Activated naive CD8-positive, alpha-beta T cell treated with anti-CD3 and anti-CD28 coated beads, Interleukin-2, amount 50 U/mL, for 16 hours (primary cell): ENCODE results near the gene CHRM5.

Experiments
- DNase-seq: peaks from one replicate; pipeline ENCODE4 v3.0.0-alpha.2; 2020; ENCODE audit warnings: low read depth, low spot score

The CHRM5 gene

GRCh38 chr15:33968224-33968623 is at the start of gene CHRM5:
Gene CHRM5, plus strand, starts transcription at chr15:33968497. Its CDS starts 94,221 bp downstream, at chr15:34062718.
- DNase-seq, result no peak

GRCh38 chr15:33923446-33923845 is 44.9 kb upstream of the CHRM5 start:
- DNase-seq, result no peak

- DNase-seq, result no peak
Observed at GRCh38 chr15:33926260-33926659, 42.0 kb upstream of the CHRM5 start.

GRCh38 chr15:33932734-33933133 is 35.6 kb upstream of the CHRM5 start:
- no peak for DNase-seq

- DNase-seq, result no peak
Observed at GRCh38 chr15:33934396-33934795, 33.9 kb upstream of the CHRM5 start.

- DNase-seq, result no peak
Observed at GRCh38 chr15:33934921-33935320, 33.4 kb upstream of the CHRM5 start.

GRCh38 chr15:33941279-33942063 is 26.8 kb upstream of the CHRM5 start:
- no peak for DNase-seq

- no peak for DNase-seq
Observed at GRCh38 chr15:33946152-33946551, 22.1 kb upstream of the CHRM5 start.

- DNase-seq, result no peak
Observed at GRCh38 chr15:33955945-33956344, 12.4 kb upstream of the CHRM5 start.

GRCh38 chr15:33956397-33956796 is 11.9 kb upstream of the CHRM5 start:
- DNase-seq, result no peak

GRCh38 chr15:33959844-33960548 is 8.3 kb upstream of the CHRM5 start:
- no peak for DNase-seq

GRCh38 chr15:33960549-33960935 is 7.8 kb upstream of the CHRM5 start:
- no peak for DNase-seq

GRCh38 chr15:33963831-33964664 is 4.2 kb upstream of the CHRM5 start:
- DNase-seq, result no peak

- DNase-seq, result no peak
Observed at GRCh38 chr15:33964665-33965040, 3.6 kb upstream of the CHRM5 start.

GRCh38 chr15:33968821-33969220 is 524 bp downstream of the CHRM5 start:
- DNase-seq, result no peak

- DNase-seq, result no peak
Observed at GRCh38 chr15:33971811-33972210, 3.5 kb downstream of the CHRM5 start.

- no peak for DNase-seq
Observed at GRCh38 chr15:33975022-33975565, 6.8 kb downstream of the CHRM5 start.

- no peak for DNase-seq
Observed at GRCh38 chr15:33980159-33980558, 11.9 kb downstream of the CHRM5 start.

- no peak for DNase-seq
Observed at GRCh38 chr15:33982516-33982915, 14.2 kb downstream of the CHRM5 start.

GRCh38 chr15:33985287-33985686 is 17.0 kb downstream of the CHRM5 start:
- no peak for DNase-seq

- DNase-seq, result no peak
Observed at GRCh38 chr15:33985751-33986150, 17.5 kb downstream of the CHRM5 start.

- DNase-seq, result no peak
Observed at GRCh38 chr15:33987444-33987843, 19.1 kb downstream of the CHRM5 start.
